ENCODE results near the gene ITGA7. TPM values are rescaled to one million over a fixed set of nuclear protein-coding genes. Genes with fewer than 3 reads are reported as not detected.

The ITGA7 gene
- total RNA-seq, 2 donors from 2014 or later = 285 to 317 TPM

- Histone ChIP-seq H3K9me3 (no peaks in the 10 kb centered on the region), H3K27me3 (replicated peaks; ENCODE audit: insufficient read depth) (no peaks in the 10 kb centered on the region), H3K4me1 (ENCODE audit: control insufficient read depth in 1 of 2, low read depth in 2 of 2) (peaks cover 5 to 14% of the 10 kb centered on the region in 2 donors), H3K27ac (peak overlapping the region; percentile 68 to 71), H3K4me3 (peak overlapping the region; percentile 86), H3K36me3 (no peaks in the 10 kb centered on the region)
- TF ChIP-seq CTCF (IDR thresholded peaks at IDR 0.05) = no peak
- DNase-seq (ENCODE audit: low spot score) = no peak
- ATAC-seq (ENCODE audit: insufficient number of reproducible peaks, low FRiP score, low read depth) = no peak
Observed at GRCh38 chr12:55737581-55738122, 29.9 kb upstream of the ITGA7 start.

- Histone ChIP-seq H3K27ac (peak overlapping the region in 1 of 2 donors; percentile 2), H3K4me1 (ENCODE audit: control insufficient read depth in 1 of 2, low read depth in 2 of 2) (peaks cover 5 to 11% of the 10 kb centered on the region in 2 donors), H3K9me3 (no peaks in the 10 kb centered on the region), H3K27me3 (replicated peaks; ENCODE audit: insufficient read depth) (no peaks in the 10 kb centered on the region), H3K36me3 (no peaks in the 10 kb centered on the region), H3K4me3 (no peak overlapping the region)
- TF ChIP-seq CTCF (IDR thresholded peaks at IDR 0.05) = peak; percentile 71
- DNase-seq (ENCODE audit: low spot score) (no peak), ATAC-seq (ENCODE audit: insufficient number of reproducible peaks, low FRiP score, low read depth) (no peak)
Observed at GRCh38 chr12:55736780-55737580, 29.3 kb upstream of the ITGA7 start.

- ATAC-seq (ENCODE audit: insufficient number of reproducible peaks, low FRiP score, low read depth) (no peak), DNase-seq (ENCODE audit: low spot score) (no peak)
- H3K4me3 ChIP-seq = no peak overlapping the region
- peaks cover 5 to 11% of the 10 kb centered on the region in 2 donors for H3K4me1 ChIP-seq (ENCODE audit: control insufficient read depth in 1 of 2, low read depth in 2 of 2)
- H3K27me3 ChIP-seq (replicated peaks; ENCODE audit: insufficient read depth) = no peaks in the 10 kb centered on the region
- H3K27ac ChIP-seq = no peak overlapping the region
- no peaks in the 10 kb centered on the region for H3K9me3 ChIP-seq
- no peak for TF ChIP-seq CTCF (IDR thresholded peaks at IDR 0.05)
- H3K36me3 ChIP-seq = no peaks in the 10 kb centered on the region
Observed at GRCh38 chr12:55736076-55736475, 28.4 kb upstream of the ITGA7 start.

GRCh38 chr12:55734595-55734994 is 26.9 kb upstream of the ITGA7 start:
- no peaks in the 10 kb centered on the region for H3K9me3 ChIP-seq
- DNase-seq (ENCODE audit: low spot score) (no peak), ATAC-seq (ENCODE audit: insufficient number of reproducible peaks, low FRiP score, low read depth) (no peak)
- peaks cover 14 to 26% of the 10 kb centered on the region in 2 donors for H3K4me1 ChIP-seq (ENCODE audit: control insufficient read depth in 1 of 2, low read depth in 2 of 2)
- no peak overlapping the region for H3K4me3 ChIP-seq
- H3K27ac ChIP-seq = no peak overlapping the region
- no peak for TF ChIP-seq CTCF (IDR thresholded peaks at IDR 0.05)
- H3K27me3 ChIP-seq (replicated peaks; ENCODE audit: insufficient read depth) = no peaks in the 10 kb centered on the region
- H3K36me3 ChIP-seq = no peaks in the 10 kb centered on the region

- H3K27ac ChIP-seq = no peak overlapping the region
- no peaks in the 10 kb centered on the region for H3K27me3 ChIP-seq (replicated peaks; ENCODE audit: insufficient read depth)
- H3K4me1 ChIP-seq (ENCODE audit: control insufficient read depth in 1 of 2, low read depth in 2 of 2) = peaks cover 14 to 26% of the 10 kb centered on the region in 2 donors
- H3K9me3 ChIP-seq = no peaks in the 10 kb centered on the region
- DNase-seq (ENCODE audit: low spot score) (no peak), ATAC-seq (ENCODE audit: insufficient number of reproducible peaks, low FRiP score, low read depth) (no peak)
- no peaks in the 10 kb centered on the region for H3K36me3 ChIP-seq
- TF ChIP-seq CTCF (IDR thresholded peaks at IDR 0.05) = no peak
- H3K4me3 ChIP-seq = no peak overlapping the region
Observed at GRCh38 chr12:55733858-55734257, 26.2 kb upstream of the ITGA7 start.

Data from thoracic aorta (tissue), 2 donors.